Activated CD8-positive, alpha-beta memory T cell treated with anti-CD3 and anti-CD28 coated beads, Interleukin-2, amount 50 U/mL, for 48 hours (primary cell): Measurements from ENCODE around the gene GDF7.

Experiments used
- DNase-seq: peaks from one replicate; pipeline ENCODE4 v3.0.0-alpha.2; 2020

Gene GDF7

DNA sequence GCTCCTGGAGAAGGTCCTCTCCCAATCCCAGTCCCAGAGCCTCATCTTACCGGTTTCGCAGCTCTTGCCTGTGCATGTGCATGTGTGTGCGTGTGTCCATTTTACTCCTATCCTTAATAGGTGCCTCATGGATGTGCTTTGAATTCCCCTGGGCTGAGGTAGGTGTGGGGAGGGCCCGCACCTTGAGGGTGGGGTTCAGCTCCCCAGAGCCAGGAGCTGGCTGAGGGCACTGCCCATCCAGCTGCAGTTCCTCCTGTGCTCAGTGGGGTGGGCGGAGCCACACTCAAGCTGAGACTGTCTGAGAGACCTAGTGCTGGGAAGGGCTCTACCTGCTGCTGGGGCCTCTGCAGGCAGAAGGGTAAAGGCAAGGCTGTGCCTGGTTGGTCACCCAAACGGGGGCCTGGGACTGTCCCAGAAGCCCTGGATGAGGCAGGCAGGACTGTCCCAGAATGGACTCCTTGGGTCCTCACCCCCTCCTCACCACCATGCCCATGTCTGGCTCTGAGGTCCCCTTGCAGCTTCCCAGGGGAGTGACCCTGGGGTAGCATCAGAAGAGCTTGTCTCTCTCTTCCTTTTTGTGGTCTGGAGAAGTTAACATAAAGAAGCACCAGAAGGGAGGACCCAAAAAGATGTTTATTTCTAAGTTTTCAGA is 8.9 kb downstream of the GDF7 start:
- no peak for DNase-seq

DNA sequence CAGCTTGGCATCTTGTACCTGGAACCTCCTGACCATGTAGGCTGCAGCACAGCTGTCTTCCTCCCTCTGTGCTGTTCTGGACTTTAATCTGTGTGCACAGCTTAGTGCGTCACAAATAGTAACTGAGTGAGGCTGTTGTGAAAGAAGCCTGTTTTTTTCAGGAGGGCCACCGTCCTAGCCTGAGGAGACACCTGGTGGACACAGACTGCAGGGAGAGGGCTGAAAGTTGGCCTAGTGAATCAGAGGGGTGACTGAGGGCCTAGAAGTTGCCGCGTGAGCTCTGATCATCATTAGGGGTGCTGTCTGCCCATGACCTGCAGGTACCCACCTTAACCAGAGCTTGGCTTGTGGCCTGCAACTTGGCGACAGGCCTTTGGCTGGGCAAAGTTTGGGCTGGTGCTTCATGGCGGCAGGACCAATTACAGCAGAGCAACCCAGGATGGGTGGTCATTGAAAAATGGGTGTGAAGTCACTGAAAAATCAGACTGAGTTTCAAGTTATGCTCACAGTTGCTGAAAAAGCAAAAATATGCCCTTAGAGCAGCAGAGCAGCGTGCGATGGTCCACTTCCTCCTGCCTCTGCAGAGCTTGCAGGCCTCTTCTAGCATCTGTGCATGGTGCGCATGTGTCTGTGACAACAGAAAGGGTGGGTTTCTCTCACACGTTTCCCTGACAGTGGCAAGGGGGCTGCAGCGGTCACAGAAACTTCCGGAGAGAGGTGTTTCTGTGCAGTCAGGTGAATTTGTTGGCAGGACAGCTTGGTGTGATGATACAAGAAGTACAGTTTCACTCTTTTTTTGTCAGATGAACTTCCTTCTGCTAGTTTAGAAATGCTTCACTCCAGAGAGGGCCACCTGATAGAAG is 9.6 kb downstream of the GDF7 start:
- DNase-seq = no peak

DNA sequence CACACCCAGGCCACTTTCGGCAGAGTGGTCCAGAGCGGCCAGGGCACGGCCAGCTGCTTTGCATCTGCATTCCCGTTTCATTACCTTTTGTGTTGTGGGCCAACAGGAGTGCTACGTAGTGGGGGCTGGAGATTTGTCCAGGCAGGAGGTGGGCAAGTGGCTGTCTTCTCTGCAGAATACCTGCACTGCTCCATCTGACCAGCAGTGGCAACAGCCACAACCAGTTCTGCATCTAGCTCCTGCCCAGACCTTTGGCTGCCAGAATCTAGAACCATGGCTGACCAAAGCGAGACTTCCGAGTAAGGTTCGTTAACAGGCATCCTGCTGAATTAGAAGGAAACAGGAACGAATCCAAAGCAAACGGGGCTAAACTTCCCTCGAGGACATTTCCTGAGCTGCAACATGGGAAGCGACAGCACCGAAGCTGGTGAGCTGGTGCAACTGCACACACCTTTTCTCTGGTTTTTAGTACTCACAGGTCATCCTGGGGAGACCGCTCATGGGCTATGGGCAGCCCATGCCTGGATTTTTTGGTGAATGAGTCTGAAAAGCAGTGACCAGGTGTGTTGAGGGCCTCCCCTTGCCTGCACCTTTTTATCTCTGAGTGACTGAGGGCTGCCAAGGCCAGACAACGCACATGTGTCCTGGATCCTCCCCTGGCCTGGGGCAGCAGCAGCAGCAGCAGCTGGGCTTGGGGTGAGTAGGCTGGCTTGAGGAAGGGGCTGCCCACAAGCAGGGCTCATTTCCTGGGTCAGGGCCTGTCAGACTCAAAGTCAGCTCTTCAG is 10.5 kb downstream of the GDF7 start:
- no peak for DNase-seq

DNA sequence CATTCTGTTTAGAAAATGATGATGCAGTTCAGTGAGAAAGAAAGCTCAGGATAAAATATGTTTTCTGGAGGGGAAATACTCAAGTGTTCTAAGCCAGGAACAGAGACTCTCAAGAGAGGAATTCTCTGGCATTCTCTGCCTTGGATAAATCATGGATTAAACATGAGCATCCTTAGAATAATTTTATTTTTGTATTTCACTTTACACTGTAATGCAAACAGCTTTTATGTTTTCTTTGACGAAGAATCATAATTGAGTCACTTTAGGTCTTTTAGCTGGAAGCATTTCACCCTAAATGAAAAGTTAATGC is 11.1 kb downstream of the GDF7 start:
- DNase-seq = no peak

DNA sequence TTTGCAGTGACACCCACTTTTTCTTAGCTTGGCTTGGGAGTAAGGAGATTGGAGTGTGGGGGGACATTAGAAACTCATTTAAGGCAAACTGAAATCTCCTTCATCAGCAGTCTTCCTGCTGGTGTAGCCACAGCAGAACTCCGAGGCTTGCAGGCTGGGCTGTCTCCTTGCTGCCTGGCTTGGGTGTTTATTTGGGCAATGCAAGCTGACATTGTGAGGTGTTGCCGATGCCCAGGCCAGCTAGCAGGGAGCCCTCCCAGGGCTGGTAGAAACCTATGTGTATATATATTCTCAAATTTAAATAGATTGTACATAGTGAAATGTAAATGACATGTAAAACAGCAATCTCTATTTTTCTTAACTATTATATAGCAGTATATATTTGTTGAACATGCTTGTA is 11.8 kb downstream of the GDF7 start:
- DNase-seq = no peak

DNA sequence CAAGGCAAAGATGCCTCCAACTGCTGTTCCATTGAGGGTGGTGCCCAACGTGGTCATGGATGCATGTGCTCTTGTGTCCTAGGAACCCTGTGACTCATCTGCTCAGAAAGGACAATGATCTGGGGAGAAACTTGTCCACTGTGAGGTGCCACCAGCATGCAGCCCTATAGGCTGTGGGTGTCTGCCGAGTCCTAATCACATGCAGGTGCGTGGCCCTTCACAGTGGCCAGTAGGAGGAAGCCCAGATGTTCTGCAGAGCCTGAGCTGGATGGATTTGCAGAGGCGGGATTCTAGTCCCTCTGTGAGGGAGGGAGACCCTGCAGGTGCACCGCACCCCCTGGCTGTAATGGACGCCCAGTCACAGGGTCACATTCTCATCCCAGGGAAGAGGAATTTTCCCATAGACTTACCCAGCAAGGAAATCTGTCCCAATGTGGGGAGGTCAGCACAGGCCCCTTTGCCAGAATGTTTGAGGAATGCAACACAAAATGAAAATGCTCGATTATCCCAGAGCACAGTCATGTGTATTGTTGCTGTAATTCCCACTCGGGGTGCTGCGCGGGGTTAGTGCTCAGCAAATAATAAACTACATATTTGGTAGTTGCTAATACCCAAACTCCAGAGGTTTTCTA is 13.9 kb downstream of the GDF7 start:
- no peak for DNase-seq

DNA sequence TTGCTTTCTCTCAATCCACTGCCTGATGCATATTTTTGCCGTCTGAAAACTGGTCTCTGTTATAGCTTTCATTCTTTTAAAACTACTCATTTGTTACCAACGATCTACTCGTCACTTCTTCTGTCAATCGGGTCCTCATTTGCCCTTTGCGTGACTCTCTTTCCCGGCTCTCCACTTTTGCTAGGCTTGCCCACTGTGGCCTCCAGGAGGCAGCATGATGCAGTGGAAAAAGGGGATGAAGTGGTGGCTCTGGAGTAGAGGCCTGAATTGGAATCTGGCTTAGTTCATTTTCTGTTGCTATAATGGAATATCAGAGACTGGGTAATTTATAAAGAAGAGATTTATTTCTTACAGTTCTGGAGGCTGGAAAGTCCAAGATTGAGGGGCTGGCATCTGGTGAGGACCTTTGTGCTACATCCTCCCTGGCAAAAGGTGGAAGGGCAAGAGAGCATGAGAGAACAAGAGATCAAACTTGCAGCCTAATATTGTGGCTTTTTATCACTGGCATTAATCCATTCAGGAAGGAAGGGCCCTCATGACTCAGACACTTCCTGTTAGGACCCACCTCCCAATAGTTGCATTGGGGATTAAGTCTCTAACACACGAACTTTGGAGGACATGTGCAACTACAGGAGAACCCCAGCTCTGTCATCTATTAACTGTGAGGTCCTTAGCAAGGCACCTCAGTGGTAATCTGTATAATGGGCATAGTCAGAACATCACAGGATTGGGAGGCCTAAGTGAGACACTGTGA is 15.4 kb downstream of the GDF7 start:
- no peak for DNase-seq

DNA sequence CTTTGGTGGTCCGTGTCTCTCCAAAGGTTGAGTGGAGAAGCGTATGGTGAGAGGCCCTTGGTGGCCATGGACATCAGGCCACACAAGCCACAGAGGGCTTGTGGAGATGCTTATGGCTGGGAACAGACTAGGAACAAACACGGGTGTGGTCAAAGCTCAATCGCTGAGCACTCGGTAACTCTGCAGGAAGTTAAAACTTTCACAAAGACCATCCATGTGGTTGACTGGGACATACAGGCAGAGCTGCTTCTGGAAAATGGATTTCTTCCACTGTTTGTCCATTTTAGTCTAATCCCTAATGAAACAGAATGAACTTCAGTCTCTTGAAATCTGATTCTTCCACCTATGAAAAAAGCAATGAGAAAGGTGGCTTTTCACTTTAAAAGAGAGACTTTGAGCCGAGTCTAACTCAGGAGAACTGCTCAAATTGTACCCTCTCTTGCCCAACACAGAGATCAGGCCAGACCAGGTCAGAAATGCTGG is 17.7 kb downstream of the GDF7 start:
- DNase-seq = no peak

DNA sequence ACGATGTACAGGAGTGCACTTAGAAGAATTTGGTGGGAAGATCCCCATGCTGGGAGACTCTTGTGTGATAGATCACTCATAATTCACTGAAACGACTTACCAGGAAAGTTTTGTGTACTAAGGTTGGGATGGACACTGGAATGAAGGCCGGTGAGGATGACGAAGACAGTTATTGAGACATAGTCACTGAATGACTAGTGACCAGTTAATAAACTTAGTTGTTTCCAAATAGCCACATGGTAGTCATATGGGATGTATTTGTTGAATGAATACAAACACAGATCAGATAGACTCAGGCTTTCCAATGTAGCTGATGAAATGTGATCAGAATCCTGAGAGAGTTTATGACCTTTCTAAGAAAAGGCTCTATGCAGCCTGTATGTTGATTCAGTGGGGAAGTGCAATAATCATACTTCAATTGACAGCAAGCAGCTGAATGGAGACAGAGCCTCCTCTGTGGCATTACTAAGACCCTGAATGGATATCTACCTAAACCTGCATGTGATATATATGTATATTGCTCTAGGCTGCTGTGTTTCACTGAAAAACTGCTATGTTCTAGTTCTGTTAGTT is 20.4 kb downstream of the GDF7 start:
- DNase-seq = no peak

DNA sequence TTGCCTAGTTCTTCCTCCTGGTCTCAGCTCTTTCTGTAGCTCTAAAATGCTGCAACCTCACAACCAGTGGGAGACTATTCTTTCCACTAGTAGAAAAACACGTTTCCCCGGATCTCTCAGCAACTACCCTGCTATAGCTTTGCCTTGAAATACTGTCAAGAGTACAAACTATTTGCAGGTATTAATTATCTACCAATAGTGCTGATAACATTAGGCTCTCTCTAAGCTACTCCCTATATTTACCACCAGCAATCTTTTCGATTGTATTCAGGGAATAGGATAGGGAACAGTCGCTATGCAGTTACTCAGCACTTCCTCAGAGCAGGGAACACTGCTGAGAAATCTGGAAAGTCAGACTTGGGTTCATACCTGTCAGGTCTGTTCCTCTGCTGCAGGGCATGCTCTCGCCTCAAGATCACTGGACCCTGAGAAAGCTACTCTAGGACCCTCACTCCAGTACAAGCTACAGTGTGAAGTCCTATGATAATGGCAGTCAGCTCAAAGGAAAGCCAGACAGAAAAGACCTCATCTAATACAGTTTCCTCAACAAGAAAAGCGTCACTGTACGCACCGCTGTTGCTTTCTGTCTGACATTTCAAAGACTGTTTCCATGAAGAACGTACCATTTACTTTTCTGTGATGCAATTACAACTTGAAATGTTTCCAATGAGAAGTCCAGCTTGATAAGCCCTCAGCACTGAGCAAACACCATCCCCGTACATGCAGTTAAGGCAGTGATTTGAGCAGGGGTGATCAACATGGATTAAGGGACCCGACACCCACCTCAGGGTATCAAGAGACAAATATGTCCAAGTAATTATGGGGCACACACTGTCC is 22.7 kb downstream of the GDF7 start:
- no peak for DNase-seq

DNA sequence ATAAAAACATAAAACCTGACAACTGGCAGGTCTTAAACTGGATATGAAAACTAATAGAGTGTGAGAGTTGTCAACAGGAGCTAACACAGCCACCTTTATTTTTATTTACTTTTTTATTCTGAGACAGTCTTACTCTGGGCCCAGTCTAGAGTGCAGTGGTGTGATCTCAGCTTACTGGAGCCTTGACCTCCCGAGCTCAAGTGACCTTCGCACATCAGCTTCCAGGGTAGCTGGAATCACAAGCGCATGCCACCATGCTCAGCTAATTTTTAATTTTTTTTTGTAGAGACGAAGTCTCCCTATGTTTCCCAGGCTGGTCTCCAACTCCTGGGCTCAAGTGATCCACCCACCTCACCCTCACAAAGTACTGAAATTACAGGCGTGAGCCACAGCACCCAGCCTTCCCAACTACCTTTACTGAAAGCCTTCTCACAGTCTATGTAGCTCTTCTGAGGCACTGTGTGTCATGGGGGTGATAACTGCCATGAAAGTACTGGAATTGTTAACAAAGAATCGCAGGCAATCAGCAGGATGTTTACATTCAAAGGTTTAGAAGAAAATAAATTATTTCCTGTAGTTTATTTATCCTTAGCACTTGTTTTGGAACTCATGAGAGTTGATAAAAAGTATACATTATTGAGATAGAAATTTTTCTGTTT is 24.3 kb downstream of the GDF7 start:
- DNase-seq = no peak

DNA sequence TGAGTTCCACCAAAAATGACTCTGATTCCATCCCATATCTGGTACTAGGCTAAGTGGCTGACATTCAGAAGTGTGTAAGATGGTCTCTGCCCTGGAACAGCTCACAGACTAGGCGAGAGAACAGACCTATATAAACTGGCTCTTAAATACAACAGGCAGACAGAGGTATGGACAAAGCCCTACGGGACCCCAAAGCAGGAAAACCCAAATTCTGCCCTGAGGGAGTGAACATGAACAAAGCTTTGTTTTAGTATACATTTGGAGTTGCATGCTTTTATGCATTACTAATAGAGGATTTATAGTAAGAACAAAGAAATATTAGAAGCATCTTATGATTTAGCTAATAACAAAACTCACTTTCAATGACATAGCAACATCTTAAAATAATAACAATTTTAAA is 25.1 kb downstream of the GDF7 start:
- no peak for DNase-seq

DNA sequence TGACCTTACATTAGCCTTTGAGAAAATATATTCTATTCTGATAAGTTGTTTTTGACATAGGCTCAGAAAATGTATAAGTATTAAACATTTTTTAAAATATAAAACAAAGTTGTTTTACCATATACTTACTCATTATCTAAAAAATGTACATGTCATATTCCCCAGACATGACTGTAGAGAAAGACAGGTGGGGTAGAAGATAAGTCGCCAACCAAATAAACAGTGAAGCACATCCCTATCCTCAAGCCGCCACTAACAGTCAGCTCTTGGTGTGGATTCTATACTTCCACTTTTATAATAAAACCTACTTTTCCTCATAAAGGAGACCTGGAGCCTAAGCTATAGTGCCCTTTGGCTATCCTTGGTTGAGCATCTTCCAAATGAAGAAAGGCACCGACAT is 26.4 kb downstream of the GDF7 start:
- DNase-seq = no peak

DNA sequence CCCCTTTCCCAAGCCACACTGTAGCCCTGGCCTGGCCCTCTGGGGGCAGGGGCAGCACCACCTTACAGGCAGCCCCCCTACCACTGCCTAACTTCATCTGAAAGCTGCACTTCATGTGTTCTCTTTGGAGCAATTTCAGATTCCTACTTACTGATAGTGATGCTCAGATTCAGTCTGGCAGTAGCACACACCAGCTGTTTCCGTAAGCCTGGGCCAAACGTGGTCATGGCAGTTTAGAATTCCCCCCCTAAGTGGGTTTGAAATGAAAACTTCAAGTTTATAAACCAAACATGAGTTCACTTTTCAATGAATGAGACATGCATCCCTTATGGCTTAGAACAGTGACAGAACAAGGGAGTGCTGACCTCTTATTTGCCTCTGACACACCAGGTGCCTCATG is 29.4 kb downstream of the GDF7 start:
- no peak for DNase-seq

DNA sequence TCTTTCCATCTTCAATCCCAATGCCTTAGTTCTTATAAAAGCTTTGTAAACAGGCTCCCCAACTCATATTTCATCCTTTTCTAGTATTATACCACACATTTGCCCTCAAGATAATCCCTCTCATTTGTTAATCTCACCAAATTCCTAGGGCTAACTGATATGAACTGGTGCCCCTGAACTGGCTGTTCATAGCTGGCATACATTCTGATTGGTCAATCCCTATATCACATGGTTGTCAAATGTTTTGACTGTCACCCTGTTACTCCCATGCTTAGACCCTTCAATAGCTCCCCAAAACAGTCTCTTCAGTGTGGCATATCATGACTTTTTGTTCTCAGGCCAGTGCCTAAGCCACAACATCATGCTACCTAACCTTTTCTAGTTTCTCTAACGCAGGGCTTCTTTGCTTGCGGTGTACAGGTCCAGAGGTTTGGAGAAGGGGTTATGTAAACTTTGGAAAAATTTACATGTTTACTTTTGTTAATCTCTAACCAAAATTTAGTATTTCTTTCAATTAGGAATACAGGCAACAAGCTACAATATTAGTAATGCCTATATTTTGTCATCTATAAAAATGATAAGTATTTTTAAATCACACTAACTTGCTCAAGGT is 30.5 kb downstream of the GDF7 start:
- DNase-seq = no peak

DNA sequence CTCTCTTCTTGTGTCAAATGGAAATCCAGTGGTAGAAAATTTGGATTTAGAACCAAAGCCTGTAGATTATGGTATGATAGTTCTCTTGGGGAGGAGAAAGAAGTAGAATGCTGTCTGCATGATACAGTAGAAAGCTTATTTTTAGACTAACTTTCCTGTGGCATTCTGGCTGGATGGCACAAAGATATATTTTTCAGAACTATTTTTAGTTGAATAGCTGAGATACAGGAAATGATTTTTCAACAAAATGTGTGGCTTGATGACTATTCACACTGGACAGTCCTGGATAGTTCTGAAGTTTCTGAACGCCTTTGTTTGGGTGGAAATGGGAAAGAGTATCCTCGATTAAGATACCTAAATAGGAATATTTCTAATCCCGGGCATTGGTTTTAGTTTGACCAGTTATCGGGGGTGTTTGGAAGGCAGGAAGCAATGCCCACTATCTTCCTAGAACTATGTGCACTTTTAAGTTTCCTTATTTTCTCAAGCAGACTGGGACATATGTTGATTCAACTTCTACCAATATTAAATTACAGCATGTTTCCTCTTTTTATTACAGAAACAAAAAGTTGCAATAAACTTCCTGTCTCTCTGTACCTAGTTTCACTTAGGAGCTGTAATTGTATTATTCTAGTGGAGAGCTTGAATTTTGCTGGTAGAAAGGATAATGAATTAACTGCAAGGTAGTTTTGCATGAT is 32.1 kb downstream of the GDF7 start:
- DNase-seq = no peak

DNA sequence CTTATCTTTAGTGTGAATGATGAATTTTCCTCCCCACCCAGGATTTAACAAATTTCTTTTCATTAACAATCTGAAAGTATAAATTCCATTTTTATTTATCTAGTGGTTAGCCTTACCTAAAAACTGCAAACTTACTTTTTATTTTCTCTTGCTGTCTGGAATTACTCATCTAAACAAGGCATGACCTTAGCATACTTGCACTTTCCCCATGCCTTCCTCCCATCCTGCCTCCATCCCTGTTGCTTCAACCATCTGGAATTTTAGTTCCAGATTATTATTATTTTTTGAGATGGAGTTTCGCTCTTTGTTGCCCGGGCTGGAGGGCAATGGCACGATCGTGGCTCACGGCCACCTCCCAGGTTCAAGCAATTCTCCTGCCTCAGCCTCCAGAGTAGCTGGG is 35.6 kb downstream of the GDF7 start:
- DNase-seq = no peak

DNA sequence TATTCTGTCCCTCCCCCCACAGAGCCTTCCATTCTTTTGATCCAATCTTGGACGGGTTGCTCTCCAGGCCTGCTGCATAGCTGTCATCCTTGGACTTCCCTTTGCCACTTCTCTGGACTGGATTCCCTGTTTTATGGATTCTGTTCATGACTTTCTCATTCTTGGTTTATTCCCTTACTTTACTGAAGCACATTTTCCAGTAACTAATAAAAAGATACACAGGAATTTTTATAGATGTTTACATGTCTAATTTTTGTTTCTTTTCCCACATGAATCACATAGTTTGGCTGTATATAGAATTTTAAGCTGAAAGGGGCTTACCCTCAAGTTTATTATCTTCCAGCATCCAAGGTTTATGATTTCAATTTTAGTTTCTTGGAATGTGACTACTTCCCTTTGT is 37.9 kb downstream of the GDF7 start:
- DNase-seq = no peak

DNA sequence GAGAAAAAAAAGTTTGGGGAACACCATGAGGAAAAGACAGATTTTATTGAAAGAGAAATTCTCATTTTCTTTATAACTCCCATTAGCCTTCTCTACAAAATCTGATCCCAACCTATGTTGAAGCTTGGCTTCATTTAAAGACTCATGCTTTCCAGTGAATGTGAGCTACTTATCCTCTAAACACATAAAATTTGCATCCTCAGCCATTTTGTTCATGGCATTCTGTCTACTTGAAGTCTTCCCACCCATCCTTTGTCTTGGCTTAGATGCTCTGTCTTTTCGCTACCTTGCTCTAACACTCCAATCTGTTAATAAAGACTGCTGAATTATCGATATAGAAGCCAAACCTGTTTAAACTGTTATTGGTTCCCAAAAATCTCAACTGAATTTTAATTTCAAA is 39.3 kb downstream of the GDF7 start:
- DNase-seq = no peak

DNA sequence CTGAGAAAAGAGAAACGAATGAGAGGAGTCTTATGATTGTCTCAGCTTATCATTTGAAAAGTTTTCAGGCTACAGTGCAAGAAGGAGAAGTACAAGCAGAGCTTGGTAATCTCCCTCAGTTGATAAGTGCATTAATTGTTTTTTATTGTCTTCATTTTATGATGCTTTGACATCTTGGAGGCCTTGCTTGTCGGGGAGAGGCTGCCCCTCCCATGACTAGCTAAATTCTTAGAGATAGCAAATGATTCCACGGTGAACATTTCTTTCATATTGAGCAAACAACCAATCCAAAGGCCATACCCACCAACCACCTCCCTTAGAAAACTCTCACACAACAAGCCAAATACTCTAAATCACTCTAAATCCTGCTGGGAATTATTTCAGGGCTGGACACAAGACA is 39.8 kb downstream of the GDF7 start:
- DNase-seq = no peak
